HG02943 (cell line): Measurements from ENCODE around the gene FGGY.

Experiments used
- ATAC-seq: cut with Tn5 transposase; IDR thresholded peaks from one replicate; pipeline ENCODE4 v1.9.1; 2021; ENCODE audit warnings: mild to moderate bottlenecking, low read depth, moderate library complexity; ENCODE audit not compliant: unreplicated experiment

The FGGY gene

DNA sequence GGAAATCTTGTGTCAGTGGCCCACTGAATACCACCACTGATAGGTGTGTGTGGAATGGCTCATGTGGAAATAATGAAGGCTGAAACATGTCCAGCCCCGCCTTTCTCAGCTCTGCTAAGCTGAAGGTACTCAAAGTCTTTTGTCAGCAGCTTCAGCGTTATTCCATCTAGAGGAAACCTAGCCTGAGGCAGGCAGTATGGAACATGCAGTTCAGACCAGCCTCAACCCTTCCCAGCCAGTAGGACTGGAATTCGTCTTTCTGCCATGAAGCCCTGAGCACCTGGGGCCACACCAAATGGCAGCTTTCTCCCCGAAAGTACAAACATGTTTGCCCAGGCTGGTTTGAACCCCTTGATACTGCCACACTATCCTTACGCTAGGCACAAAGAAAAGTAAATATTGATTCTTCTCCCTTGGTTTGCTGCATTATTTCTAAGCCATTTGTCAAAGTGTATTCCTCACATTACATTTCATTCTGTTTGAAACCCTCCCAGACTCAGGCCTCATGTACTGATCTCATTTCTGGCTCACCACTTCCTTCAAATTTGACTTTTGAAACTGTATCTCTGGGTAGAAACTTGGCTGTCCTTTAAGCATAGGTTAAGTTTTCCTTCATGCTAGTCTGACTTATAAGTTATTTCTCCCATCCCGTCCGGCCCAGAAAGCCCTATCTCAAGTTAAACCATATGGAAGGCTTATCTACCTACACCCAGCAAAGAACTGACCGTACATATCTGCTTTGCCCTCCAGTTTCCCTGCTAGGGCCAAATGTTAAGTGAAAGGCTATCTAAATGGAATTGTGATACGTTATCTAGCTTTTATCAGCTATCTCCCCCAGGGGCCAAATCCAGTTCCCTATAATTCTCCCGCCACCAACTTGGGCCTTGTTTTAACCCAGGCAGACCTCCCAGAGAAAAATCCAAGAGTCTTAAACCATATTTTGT is 472.2 kb downstream of the FGGY start:
- ATAC-seq: no peak

GRCh38 chr1:59769736-59770095 is 472.8 kb downstream of the FGGY start:
- no peak for ATAC-seq

DNA sequence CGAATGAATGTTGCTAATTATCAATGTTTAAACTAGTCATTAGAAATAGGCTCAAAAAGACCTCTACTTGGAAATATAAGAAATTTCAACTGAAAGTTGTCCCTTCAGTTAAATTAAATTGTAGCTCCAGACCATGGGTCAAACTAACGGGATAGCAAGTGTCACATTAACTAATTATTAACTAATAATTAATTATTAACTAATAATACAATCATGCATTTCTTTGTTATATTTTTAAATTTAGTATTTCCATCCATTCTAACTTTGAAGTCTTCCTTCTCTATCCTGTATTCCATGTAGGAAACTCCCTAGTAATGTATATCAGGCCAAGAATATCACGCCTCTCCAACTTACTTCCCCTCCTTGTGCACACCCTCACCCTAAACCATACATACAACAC is 474.5 kb downstream of the FGGY start:
- no peak for ATAC-seq

DNA sequence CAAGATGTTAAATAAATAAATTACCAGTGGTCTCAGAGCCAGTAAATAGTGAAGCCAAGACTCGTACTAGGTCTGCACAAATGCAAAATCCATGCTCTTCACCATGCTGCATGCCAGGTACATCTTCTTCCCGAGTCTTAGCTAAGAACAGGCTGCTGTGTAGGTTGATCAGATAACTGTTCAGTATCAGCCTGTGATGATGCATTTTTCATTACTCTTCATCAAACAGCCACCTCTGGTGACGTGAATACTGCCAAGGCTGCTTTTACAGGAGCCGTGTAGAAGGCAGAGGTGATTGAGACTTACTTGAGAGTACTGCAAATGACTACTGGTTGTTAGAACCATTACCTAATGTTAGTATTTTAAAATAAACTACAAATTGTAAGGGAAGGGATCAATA is 478.6 kb downstream of the FGGY start:
- no peak for ATAC-seq

DNA sequence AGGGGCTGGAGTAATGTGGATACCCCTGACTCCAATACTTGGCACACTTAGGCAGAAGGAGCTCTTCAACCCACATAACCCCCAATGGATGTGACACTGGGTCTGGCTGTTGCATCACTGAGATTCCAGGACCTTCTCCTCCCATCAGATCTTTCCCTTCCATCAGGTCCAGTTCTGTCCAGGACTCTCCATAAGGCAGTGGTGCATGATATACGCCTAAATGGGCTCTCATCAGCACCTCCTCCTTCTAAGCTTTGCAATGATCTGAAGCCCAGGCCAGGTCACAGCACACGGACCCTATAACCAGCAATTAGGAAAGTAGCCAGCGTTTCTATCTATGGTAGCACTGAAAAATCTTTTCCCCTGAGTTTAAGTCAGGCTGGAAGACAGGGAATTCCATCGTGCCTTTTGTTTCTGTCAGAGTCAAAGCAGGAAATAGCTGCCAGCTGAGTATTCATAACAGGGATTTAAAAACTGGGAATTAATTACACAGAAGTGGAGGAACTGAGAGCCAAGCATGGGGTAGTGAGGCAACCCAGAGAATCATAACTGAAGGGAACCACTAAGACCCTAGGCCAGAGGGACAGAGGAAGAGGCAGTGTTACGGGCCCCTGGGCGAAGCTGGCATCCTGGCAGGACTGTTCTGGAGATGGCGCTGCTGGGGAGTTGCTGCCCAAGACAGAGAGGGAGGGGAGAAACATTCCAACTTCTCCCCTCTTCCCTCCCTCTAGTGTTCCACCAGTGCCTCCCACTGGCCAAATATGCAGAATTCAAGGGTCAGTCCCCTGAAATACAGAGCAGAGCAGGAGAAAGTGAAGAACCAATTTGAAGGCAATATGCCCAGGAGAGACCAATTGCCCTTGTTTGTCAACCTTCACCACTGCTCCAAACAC is 480.3 kb downstream of the FGGY start:
- no peak for ATAC-seq

- ATAC-seq: no peak
Observed at GRCh38 chr1:59779949-59780348, 483.1 kb downstream of the FGGY start.

DNA sequence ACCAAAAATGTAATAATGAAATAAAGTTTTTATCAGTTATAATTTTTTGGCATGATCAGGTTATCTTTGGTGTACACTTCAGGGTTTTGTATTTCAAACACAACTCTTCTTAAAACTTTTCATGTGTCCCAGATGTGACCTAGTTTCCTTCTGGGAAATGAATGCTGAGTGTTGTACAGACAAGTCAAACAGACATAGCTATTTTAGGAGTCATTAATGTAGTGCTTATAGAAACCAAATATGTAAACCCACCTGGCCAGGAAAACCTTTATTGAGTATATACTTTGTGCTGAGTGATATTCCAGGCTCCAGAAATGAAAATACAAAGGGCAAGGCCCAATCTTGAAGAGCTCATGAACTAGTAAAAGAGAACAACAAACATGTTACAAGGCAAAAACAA is 491.9 kb downstream of the FGGY start:
- ATAC-seq: no peak

DNA sequence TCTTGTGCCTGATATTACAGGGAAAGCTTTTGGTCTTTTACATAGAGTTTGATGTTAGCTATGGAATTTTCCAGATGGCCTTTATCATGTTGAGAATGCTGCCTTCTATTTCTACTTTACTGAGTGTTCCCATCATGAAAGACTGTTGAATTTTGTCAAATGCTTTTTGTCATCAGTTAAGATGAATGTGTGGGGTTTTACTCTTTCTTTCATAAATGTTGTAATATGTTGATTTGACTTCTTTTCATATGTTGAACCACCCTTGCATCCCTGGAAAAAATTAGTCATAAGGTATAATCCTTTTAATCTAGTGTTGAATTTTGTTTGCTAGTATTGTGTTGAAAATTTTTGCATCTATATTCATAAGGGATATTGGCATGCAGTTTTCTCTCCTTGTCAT is 501.7 kb downstream of the FGGY start:
- ATAC-seq: no peak

DNA sequence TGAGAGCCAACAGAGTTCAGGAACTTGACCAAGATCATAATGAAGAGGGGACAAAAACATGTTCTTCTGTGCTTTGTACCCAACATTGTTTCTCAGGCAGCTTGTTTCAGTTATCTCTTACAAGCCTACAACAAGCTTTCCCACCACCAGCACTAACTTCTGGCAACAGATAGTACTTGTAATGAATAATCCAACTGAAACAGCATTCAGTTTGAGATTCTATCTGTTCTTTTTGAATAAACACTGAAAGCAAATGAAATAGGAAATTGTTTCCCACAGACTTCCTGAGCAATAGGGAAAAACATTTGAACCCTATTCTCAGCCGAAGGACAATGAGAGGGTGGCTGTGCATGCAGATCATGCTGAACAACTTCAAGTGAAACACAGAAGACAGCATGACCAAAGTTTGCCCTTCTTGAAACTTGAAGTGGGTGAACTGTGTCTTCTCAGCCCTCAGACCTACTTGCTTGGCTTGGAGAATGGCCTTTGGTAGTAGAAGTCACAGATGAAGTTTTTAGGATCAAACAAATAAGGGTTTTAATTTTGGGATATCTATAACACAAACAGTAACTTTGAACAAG is 506.7 kb downstream of the FGGY start:
- ATAC-seq: no peak

DNA sequence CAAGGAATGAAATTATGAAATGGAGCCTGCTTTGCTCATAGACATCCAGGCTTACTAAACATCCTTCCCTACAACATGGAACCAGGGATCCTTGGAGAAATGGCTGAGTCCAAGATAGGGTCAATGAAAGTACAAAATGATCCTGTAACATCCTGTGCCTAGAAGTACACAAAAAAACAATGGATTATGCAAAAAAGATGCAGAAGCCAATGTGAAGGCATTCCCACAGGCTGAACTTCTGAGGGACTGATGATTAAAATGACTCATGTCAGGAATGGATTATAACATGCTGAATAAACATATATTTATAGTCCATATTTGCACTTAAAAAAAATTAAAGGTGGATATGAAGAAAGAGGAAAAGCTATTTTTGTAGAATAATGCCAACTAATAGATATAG is 507.4 kb downstream of the FGGY start:
- no peak for ATAC-seq

DNA sequence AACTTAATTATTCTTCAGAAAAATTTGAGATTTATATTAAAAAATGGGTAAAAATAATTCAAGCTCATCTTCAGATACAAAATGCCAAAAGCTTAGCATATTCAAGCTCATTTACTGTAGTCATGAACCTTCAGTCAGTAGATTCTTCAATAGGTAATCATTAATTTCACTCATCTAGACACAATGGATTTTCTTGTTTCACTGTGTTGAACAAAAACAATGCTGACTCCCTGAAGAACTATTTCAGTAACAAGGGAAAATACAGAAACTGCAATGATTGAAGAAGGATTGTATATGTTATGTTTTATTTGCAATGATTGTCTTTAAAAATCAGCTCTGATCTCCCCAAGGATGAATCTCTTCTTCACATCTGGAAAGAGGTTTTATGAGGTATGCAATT is 508.7 kb downstream of the FGGY start:
- no peak for ATAC-seq
